Hematopoietic multipotent progenitor cell treated with erythropoietin and hydrocortisone succinate and interleukin-3 and kit ligand, for 8 days (in vitro differentiated cells): Measurements from ENCODE around the gene KCNC3.

ENCODE experiments used
- DNase-seq: peaks from one replicate; pipeline ENCODE4 v3.0.0-alpha.2; 2015

The KCNC3 gene

GRCh38 chr19:50309396-50310125 is 19.6 kb downstream of the KCNC3 start:
- DNase-seq, result no peak

- DNase-seq, result no peak
Observed at GRCh38 chr19:50308991-50309390, 20.2 kb downstream of the KCNC3 start.

- DNase-seq, result no peak
Observed at GRCh38 chr19:50303558-50303957, 25.6 kb downstream of the KCNC3 start.

GRCh38 chr19:50301607-50301971 is 27.6 kb downstream of the KCNC3 start:
- no peak for DNase-seq

GRCh38 chr19:50300814-50301606 is 28.2 kb downstream of the KCNC3 start:
- DNase-seq, result no peak

GRCh38 chr19:50300051-50300450 is 29.1 kb downstream of the KCNC3 start:
- DNase-seq, result no peak

- no peak for DNase-seq
Observed at GRCh38 chr19:50293263-50294004, 35.7 kb downstream of the KCNC3 start.

GRCh38 chr19:50292216-50292827 is 36.9 kb downstream of the KCNC3 start:
- no peak for DNase-seq

- no peak for DNase-seq
Observed at GRCh38 chr19:50290775-50291174, 38.4 kb downstream of the KCNC3 start.

GRCh38 chr19:50290011-50290410 is 39.2 kb downstream of the KCNC3 start:
- no peak for DNase-seq

GRCh38 chr19:50288954-50289353 is 40.2 kb downstream of the KCNC3 start:
- no peak for DNase-seq

GRCh38 chr19:50287331-50287730 is 41.8 kb downstream of the KCNC3 start:
- DNase-seq, result no peak

GRCh38 chr19:50286443-50286842 is 42.7 kb downstream of the KCNC3 start:
- no peak for DNase-seq

- no peak for DNase-seq
Observed at GRCh38 chr19:50285833-50286232, 43.3 kb downstream of the KCNC3 start.

- DNase-seq, result no peak
Observed at GRCh38 chr19:50281491-50281890, 47.7 kb downstream of the KCNC3 start.

- no peak for DNase-seq
Observed at GRCh38 chr19:50280983-50281382, 48.2 kb downstream of the KCNC3 start.

GRCh38 chr19:50280074-50280473 is 49.1 kb downstream of the KCNC3 start:
- DNase-seq, result no peak

GRCh38 chr19:50277966-50278580 is 51.1 kb downstream of the KCNC3 start:
- DNase-seq, result no peak

GRCh38 chr19:50276370-50277063 is 52.7 kb downstream of the KCNC3 start:
- no peak for DNase-seq

- DNase-seq, result no peak
Observed at GRCh38 chr19:50275577-50276368, 53.4 kb downstream of the KCNC3 start.

GRCh38 chr19:50273821-50274220 is 55.4 kb downstream of the KCNC3 start:
- no peak for DNase-seq
